GM23338 (cell line): Measurements from ENCODE around the gene COL2A1. TPM values are rescaled to one million over a fixed set of nuclear protein-coding genes. Genes with fewer than 3 reads are reported as not detected.

Source experiments
- ATAC-seq: fragments of 200-7000 bp; cut with Tn5 transposase; 3 replicates; pipeline ENCODE4 v1.9.1; 2020
- DNase-seq: peaks from one replicate; pipeline ENCODE4 v3.0.0-alpha.2; 2015; ENCODE audit warnings: low spot score
- H2AFZ ChIP-seq: fragments of 200-600 bp; sonication (generic); 2 replicates; pipeline ENCODE4 v1.8.0; 2016; ENCODE audit warnings: antibody characterized with exemption, mild to moderate bottlenecking, moderate library complexity
- H3F3A ChIP-seq: fragments of 200-600 bp; sonication (generic); replicated peaks from 2 replicates; pipeline ENCODE4 v1.8.0; 2017; ENCODE audit warnings: antibody characterized with exemption, mixed run types, low read depth
- H3K27ac ChIP-seq: fragments of 200-600 bp; sonication (generic); 2 replicates; pipeline ENCODE4 v1.6.1; 2016; ENCODE audit warnings: low read depth
- H3K27me3 ChIP-seq: fragments of 200-600 bp; sonication (generic); 2 replicates; pipeline ENCODE4 v1.8.0; 2016; ENCODE audit warnings: mild to moderate bottlenecking, mixed run types, moderate library complexity; ENCODE audit not compliant: insufficient read depth
- H3K36me3 ChIP-seq: fragments of 200-600 bp; sonication (generic); 2 replicates; pipeline ENCODE4 v1.8.0; 2016; ENCODE audit warnings: mild to moderate bottlenecking; ENCODE audit not compliant: insufficient read depth
- H3K4me1 ChIP-seq: fragments of 200-600 bp; sonication (generic); 2 replicates; pipeline ENCODE4 v1.8.0; 2016; ENCODE audit warnings: mild to moderate bottlenecking, moderate library complexity; ENCODE audit not compliant: insufficient read depth
- H3K4me2 ChIP-seq: fragments of 200-600 bp; sonication (generic); 2 replicates; pipeline ENCODE4 v1.7.1; 2017; ENCODE audit warnings: mixed run types
- H3K4me3 ChIP-seq: fragments of 200-600 bp; sonication (generic); 2 replicates; pipeline ENCODE4 v1.6.1; 2016; ENCODE audit warnings: mixed run types
- H3K79me2 ChIP-seq: fragments of 200-600 bp; sonication (generic); replicated peaks from 2 replicates; pipeline ENCODE4 v1.8.0; 2017; ENCODE audit warnings: mild to moderate bottlenecking; ENCODE audit not compliant: insufficient read depth
- H3K9me2 ChIP-seq: fragments of 200-600 bp; sonication (generic); 2 replicates; pipeline ENCODE4 v1.8.0; 2017; ENCODE audit not compliant: insufficient read depth
- H4K20me1 ChIP-seq: fragments of 200-600 bp; sonication (generic); replicated peaks from 2 replicates; pipeline ENCODE4 v1.8.0; 2017; ENCODE audit warnings: mild to moderate bottlenecking; ENCODE audit not compliant: insufficient read depth
- H3K27ac Mint-ChIP-seq: 2 replicates; pipeline ENCODE4 v1.8.0; 2020; ENCODE audit warnings: inconsistent platforms, mild to moderate bottlenecking, moderate library complexity, mixed read lengths
- H3K27me3 Mint-ChIP-seq: 3 replicates; pipeline ENCODE4 v1.8.0; 2022; ENCODE audit warnings: low read depth, mild to moderate bottlenecking, moderate library complexity, mixed read lengths, inconsistent platforms; ENCODE audit not compliant: insufficient read depth, poor library complexity
- H3K36me3 Mint-ChIP-seq: 3 replicates; pipeline ENCODE4 v1.8.0; 2021; ENCODE audit warnings: low read depth, mild to moderate bottlenecking, inconsistent platforms, moderate library complexity, mixed read lengths
- H3K4me1 Mint-ChIP-seq: 3 replicates; pipeline ENCODE4 v1.8.0; 2020; ENCODE audit warnings: mild to moderate bottlenecking, inconsistent platforms, mixed read lengths
- H3K4me3 Mint-ChIP-seq: 3 replicates; pipeline ENCODE4 v1.8.0; 2021; ENCODE audit warnings: moderate library complexity, mild to moderate bottlenecking, inconsistent platforms, mixed read lengths
- H3K9me3 Mint-ChIP-seq: 3 replicates; pipeline ENCODE4 v1.8.0; 2020; ENCODE audit warnings: moderate library complexity, mild to moderate bottlenecking, inconsistent platforms, mixed read lengths
- CREB1 ChIP-seq: fragments of 250-450 bp; sonication (Bioruptor Pico); IDR thresholded peaks from 2 replicates; pipeline ENCODE4 v1.5.0; 2020; ENCODE audit warnings: low read depth, mild to moderate bottlenecking, moderate library complexity
- CTCF ChIP-seq, 2 experiments: fragments of 200-600 bp in 1 of 2; sonication (generic) in 1 of 2; conservative IDR thresholded peaks; 2 replicates each; pipeline versions ENCODE4 v1.5.1 to v1.6.1; 2016 to 2017; ENCODE audit warnings: antibody characterized with exemption in 2 of 2, low read depth in 2 of 2, mild to moderate bottlenecking in 2 of 2, moderate library complexity in 1 of 2
- ETS1 ChIP-seq: IDR thresholded peaks from 2 replicates; pipeline ENCODE4 v1.6.1; 2016; ENCODE audit warnings: antibody characterized with exemption
- EZH2 ChIP-seq: fragments of 200-600 bp; sonication (generic); IDR thresholded peaks from one replicate; pipeline ENCODE4 v1.8.0; 2017; ENCODE audit warnings: antibody characterized with exemption, mild to moderate bottlenecking, low read depth; ENCODE audit not compliant: unreplicated experiment
- EZH2phosphoT487 ChIP-seq: fragments of 200-600 bp; sonication (generic); IDR thresholded peaks from one replicate; pipeline ENCODE4 v1.8.1; 2018; ENCODE audit warnings: antibody characterized with exemption; ENCODE audit not compliant: unreplicated experiment
- JUNB ChIP-seq: IDR thresholded peaks from one replicate; pipeline ENCODE4 v1.6.1; 2016; ENCODE audit warnings: antibody characterized with exemption; ENCODE audit not compliant: unreplicated experiment
- NANOG ChIP-seq: IDR thresholded peaks from 2 replicates; pipeline ENCODE4 v1.6.1; 2016; ENCODE audit warnings: antibody characterized with exemption, borderline replicate concordance
- POLR2AphosphoS5 ChIP-seq: IDR thresholded peaks from 2 replicates; pipeline ENCODE4 v1.6.1; 2016; ENCODE audit warnings: antibody characterized with exemption, low read depth
- REST ChIP-seq: IDR thresholded peaks from one replicate; pipeline ENCODE4 v1.6.1; 2018; ENCODE audit warnings: antibody characterized with exemption; ENCODE audit not compliant: unreplicated experiment
- STAT1 ChIP-seq: IDR thresholded peaks from one replicate; pipeline ENCODE4 v1.6.1; 2016; ENCODE audit warnings: antibody characterized with exemption; ENCODE audit not compliant: unreplicated experiment
- ZNF114 ChIP-seq: fragments of 250-450 bp; sonication (Bioruptor Pico); IDR thresholded peaks from 2 replicates; pipeline ENCODE4 v1.5.0; 2020; ENCODE audit warnings: mild to moderate bottlenecking, moderate library complexity
- ZNF331 ChIP-seq: fragments of 250-450 bp; sonication (Bioruptor Pico); IDR thresholded peaks from 2 replicates; pipeline ENCODE4 v1.5.0; 2020; ENCODE audit warnings: low read depth, mild to moderate bottlenecking, moderate library complexity
- polyA plus RNA-seq: library from polyadenylated mRNA; unstranded; fragments of >200 nt; fragmentation: Nextera tagmentation; extraction: Ambion mirVana; gene quantifications from 2 replicates; pipeline ENCODE4 v1.2.1, GENCODE V29; 2016
- total RNA-seq: library from RNA; depleted of rRNA; stranded (reverse); fragments of >200 nt; shearing (Covaris generic); gene quantifications from 2 replicates; pipeline ENCODE4 v1.2.3, GENCODE V29; 2014

Gene COL2A1
- total and polyA plus RNA-seq, 2 experiments from 2014 or later = 7.0 to 24.6 TPM

GRCh38 chr12:47990351-47991105 lies 13.7 kb downstream of the COL2A1 start:
- H3K4me2 ChIP-seq = no peak overlapping the region
- no peak overlapping the region for H3K27ac Mint-ChIP-seq
- DNase-seq (no peak), ATAC-seq (no peak)
- no peak overlapping the region for H3K4me3 Mint-ChIP-seq
- no peaks in the 10 kb centered on the region for H3K9me3 Mint-ChIP-seq
- no peaks in the 10 kb centered on the region for H3K36me3 ChIP-seq
- peaks cover 43% of the 10 kb centered on the region for H3K27me3 Mint-ChIP-seq
- peaks cover 15% of the 10 kb centered on the region for H3K4me1 Mint-ChIP-seq
- no peaks in the 10 kb centered on the region for H3F3A ChIP-seq
- H2AFZ ChIP-seq = no peak overlapping the region
- H3K27ac ChIP-seq = no peak overlapping the region
- H3K9me2 ChIP-seq = no peaks in the 10 kb centered on the region
- H3K27me3 ChIP-seq = 0 out of 2 replicates have a peak, but pooled peaks cover 4% of the 10 kb centered on the region
- no peaks in the 10 kb centered on the region for H3K79me2 ChIP-seq
- TF ChIP-seq REST = no peak
- no peak for TF ChIP-seq POLR2AphosphoS5
- no peak for TF ChIP-seq ZNF331
- TF ChIP-seq ZNF114 (CRISPR knock-in tag) = no peak
- no peak for TF ChIP-seq ETS1
- TF ChIP-seq CREB1 (CRISPR knock-in tag) = no peak
- no peak for TF ChIP-seq NANOG
- TF ChIP-seq CTCF (conservative IDR thresholded peaks at IDR 0.05; ENCODE audit: low read depth in 2 of 2) = peak in 1 of 2 experiments; percentile 19; a peak in 2 of 4 replicates
- no peak overlapping the region for H3K4me3 ChIP-seq
- H4K20me1 ChIP-seq = no peaks in the 10 kb centered on the region; the same call in 1 of the 2 replicates
- H3K36me3 Mint-ChIP-seq = no peaks in the 10 kb centered on the region; the same call in 2 of the 3 replicates
- H3K4me1 ChIP-seq = peaks cover 4% of the 10 kb centered on the region; the same call in 1 of the 2 replicates

- Histone ChIP-seq H3K4me1 (peaks cover 4% of the 10 kb centered on the region; the same call in 1 of the 2 replicates), H2AFZ (no peak overlapping the region), H3K9me2 (no peaks in the 10 kb centered on the region), H3K27ac (no peak overlapping the region), H3K4me3 (no peak overlapping the region), H3K79me2 (no peaks in the 10 kb centered on the region), H3F3A (no peaks in the 10 kb centered on the region), H3K27me3 (0 out of 2 replicates have a peak, but pooled peaks cover 4% of the 10 kb centered on the region), H3K4me2 (no peak overlapping the region), H3K36me3 (no peaks in the 10 kb centered on the region), H4K20me1 (no peaks in the 10 kb centered on the region; the same call in 1 of the 2 replicates)
- DNase-seq (no peak), ATAC-seq (no peak)
- Mint-ChIP-seq H3K27me3 (peaks cover 41% of the 10 kb centered on the region), H3K4me3 (no peak overlapping the region), H3K9me3 (no peaks in the 10 kb centered on the region), H3K4me1 (peaks cover 15% of the 10 kb centered on the region), H3K36me3 (no peaks in the 10 kb centered on the region; the same call in 2 of the 3 replicates), H3K27ac (no peak overlapping the region)
- TF ChIP-seq POLR2AphosphoS5 (no peak), ZNF114 (CRISPR knock-in tag) (no peak), STAT1 (no peak), ETS1 (no peak), ZNF331 (no peak), JUNB (no peak), NANOG (no peak), EZH2 (no peak), EZH2phosphoT487 (no peak), CTCF (conservative IDR thresholded peaks at IDR 0.05; ENCODE audit: low read depth in 2 of 2) (no peak)
Measured at GRCh38 chr12:47989666-47990065, 14.6 kb downstream of the COL2A1 start.
